Keratinocyte (primary cell): Measurements from ENCODE around the gene UNKL. TPM values are rescaled to one million over a fixed set of nuclear protein-coding genes. Genes with fewer than 3 reads are reported as not detected.

Experiments used
- DNase-seq: peaks from one replicate; pipeline ENCODE4 v3.0.0-alpha.2; 2011; ENCODE audit warnings: low read depth, missing footprints, low spot score
- FAIRE-seq: peaks from 2 replicates; lab custom pipeline; 2011; peaks lifted over from hg19 to GRCh38; lab: Jason Lieb, UNC
- H2AFZ ChIP-seq: 2 replicates; pipeline ENCODE4 v1.6.0; 2012; ENCODE audit warnings: low read length, control low read depth, inconsistent platforms; ENCODE audit not compliant: control insufficient read depth
- H3K27ac ChIP-seq: 2 replicates; pipeline ENCODE4 v1.5.1; 2011; ENCODE audit warnings: low read length; ENCODE audit not compliant: control insufficient read depth, insufficient read depth
- H3K27me3 ChIP-seq: 3 replicates; pipeline ENCODE4 v1.6.0; 2011; ENCODE audit warnings: low read length; ENCODE audit not compliant: control insufficient read depth, insufficient read depth; ENCODE audit errors: extremely low read depth
- H3K36me3 ChIP-seq, 2 experiments: 2 replicates in 1 of 2; 3 replicates in 1 of 2; pipeline ENCODE4 v1.5.1; 2011; ENCODE audit warnings: low read length in 2 of 2, mild to moderate bottlenecking in 1 of 2; ENCODE audit not compliant: control insufficient read depth in 2 of 2, insufficient read depth in 2 of 2; ENCODE audit errors: extremely low read depth in 1 of 2
- H3K4me1 ChIP-seq: 3 replicates; pipeline ENCODE4 v1.5.1; 2011; ENCODE audit warnings: low read length; ENCODE audit not compliant: control insufficient read depth, insufficient read depth; ENCODE audit errors: extremely low read depth
- H3K4me2 ChIP-seq: 3 replicates; pipeline ENCODE4 v1.6.0; 2011; ENCODE audit warnings: low read depth, low read length; ENCODE audit not compliant: control insufficient read depth, insufficient read depth; ENCODE audit errors: extremely low read depth
- H3K4me3 ChIP-seq, 3 experiments: fragments of 200-600 bp in 1 of 3; sonication (generic) in 1 of 3; 2 replicates in 2 of 3; 3 replicates in 1 of 3; pipeline ENCODE4 v1.5.1; 2011 to 2016; ENCODE audit warnings: low read length in 3 of 3, mild to moderate bottlenecking in 3 of 3, control low read depth in 2 of 3, inconsistent platforms in 1 of 3, low read depth in 1 of 3, mixed read lengths in 1 of 3, mixed run types in 1 of 3, moderate library complexity in 1 of 3; ENCODE audit not compliant: control insufficient read depth in 2 of 3, insufficient read depth in 2 of 3; ENCODE audit errors: extremely low read depth in 1 of 3
- H3K79me2 ChIP-seq: 2 replicates; pipeline ENCODE4 v1.6.0; 2012; ENCODE audit warnings: low read length; ENCODE audit not compliant: control insufficient read depth, insufficient read depth
- H3K9ac ChIP-seq: 3 replicates; pipeline ENCODE4 v1.6.0; 2011; ENCODE audit warnings: low read length; ENCODE audit not compliant: control insufficient read depth, insufficient read depth; ENCODE audit errors: extremely low read depth
- H3K9me1 ChIP-seq: 3 replicates; pipeline ENCODE4 v1.6.0; 2011; ENCODE audit warnings: low read length; ENCODE audit not compliant: control insufficient read depth, insufficient read depth; ENCODE audit errors: extremely low read depth
- H3K9me3 ChIP-seq: 2 replicates; pipeline ENCODE4 v1.5.1; 2012; ENCODE audit warnings: low read depth, low read length; ENCODE audit not compliant: control insufficient read depth
- H4K20me1 ChIP-seq: 3 replicates; pipeline ENCODE4 v1.6.0; 2011; ENCODE audit warnings: low read length; ENCODE audit not compliant: control insufficient read depth, insufficient read depth; ENCODE audit errors: extremely low read depth
- CTCF ChIP-seq, 3 experiments: IDR thresholded peaks in 1 of 3; conservative IDR thresholded peaks in 1 of 3; optimal IDR thresholded peaks in 1 of 3; 2 replicates in 2 of 3; 3 replicates in 1 of 3; pipeline versions ENCODE3 to v1.5.1; 2011; ENCODE audit warnings: low read length in 3 of 3, mild to moderate bottlenecking in 3 of 3, moderate library complexity in 2 of 3, control low read depth in 1 of 3, inconsistent platforms in 1 of 3; ENCODE audit not compliant: insufficient read depth in 2 of 3; ENCODE audit errors: extremely low read depth in 1 of 3
- EZH2 ChIP-seq: IDR thresholded peaks from one replicate; pipeline ENCODE4 v1.6.1; 2012; ENCODE audit warnings: inconsistent platforms, mild to moderate bottlenecking, low read length, moderate library complexity
- dilution Hi-C: fragments of 300-500 bp; cut with MboI; formaldehyde crosslinking; loops from one replicate; pipeline ENCODE4 v1.7.0; 2020; ENCODE audit warnings: low sequenced_read_pairs; ENCODE audit not compliant: extremely low pct_ligation_motif_present
- polyA plus RNA-seq, 5 experiments: library from polyadenylated mRNA; depleted of rRNA in 3 of 5; stranded (reverse) in 3 of 5; stranded (forward) in 1 of 5; unstranded in 1 of 5; fragments of >200 nt; gene quantifications; 1 replicate in 1 of 5; 2 replicates in 3 of 5; 3 replicates in 1 of 5; pipeline versions ENCODE4 v1.2.1 to v1.2.3, GENCODE V29; 2011 to 2012; ENCODE audit warnings: missing spikeins in 2 of 5, low read depth in 1 of 5, low replicate concordance in 1 of 5

UNKL gene
- polyA plus RNA-seq, 1 donor (not counting 4 experiments of a cell fraction or from before 2014, with no cell fraction given): 2.3 TPM

DNA sequence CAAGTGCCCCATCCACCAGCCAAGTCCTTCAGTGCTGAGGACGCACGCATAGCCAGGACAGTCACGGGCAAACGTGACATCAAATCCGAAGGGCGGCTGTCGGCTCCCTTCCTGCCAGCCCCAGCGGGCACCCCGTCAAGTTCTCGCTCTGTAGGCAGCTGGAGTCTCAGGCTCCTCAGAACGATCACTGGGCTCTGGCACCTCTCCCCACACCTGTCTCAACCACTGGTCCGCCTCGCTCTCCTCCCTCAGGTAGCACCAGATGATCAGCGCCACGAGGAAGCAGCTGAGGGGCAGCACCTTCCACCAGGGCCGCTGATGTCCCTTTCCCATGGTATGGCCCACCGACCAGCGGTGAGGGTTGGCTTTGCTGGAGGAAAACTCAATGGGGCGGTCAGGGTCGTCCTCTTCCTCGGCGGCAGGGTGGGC is 5.6 kb upstream of the UNKL start:
- no peaks in the 10 kb centered on the region for H3K36me3 ChIP-seq
- peak overlapping the region; percentile 27 for H2AFZ ChIP-seq
- H3K27ac ChIP-seq: peak overlapping the region; percentile 82
- peak overlapping the region; percentile 97 for H3K9ac ChIP-seq
- dilution Hi-C loops: no loop called here
- no peak for FAIRE-seq
- TF ChIP-seq CTCF (optimal IDR thresholded peaks at IDR 0.05 in 1 of 3, IDR thresholded peaks at IDR 0.05 in 1 of 3, conservative IDR thresholded peaks at IDR 0.05 in 1 of 3; ENCODE audit: extremely low read depth in 1 of 3, insufficient read depth in 2 of 3, low read length in 3 of 3) (no peak), EZH2 (no peak)
- H3K4me3 ChIP-seq: peak overlapping the region; percentile 80 to 100 (median 99)
- H4K20me1 ChIP-seq: no peaks in the 10 kb centered on the region
- H3K4me2 ChIP-seq: peak overlapping the region; percentile 100
- H3K9me3 ChIP-seq: no peaks in the 10 kb centered on the region
- no peaks in the 10 kb centered on the region for H3K27me3 ChIP-seq
- peaks cover 27% of the 10 kb centered on the region for H3K79me2 ChIP-seq
- H3K4me1 ChIP-seq: peaks cover 18% of the 10 kb centered on the region
- DNase-seq: no peak
- H3K9me1 ChIP-seq: no peaks in the 10 kb centered on the region

DNA sequence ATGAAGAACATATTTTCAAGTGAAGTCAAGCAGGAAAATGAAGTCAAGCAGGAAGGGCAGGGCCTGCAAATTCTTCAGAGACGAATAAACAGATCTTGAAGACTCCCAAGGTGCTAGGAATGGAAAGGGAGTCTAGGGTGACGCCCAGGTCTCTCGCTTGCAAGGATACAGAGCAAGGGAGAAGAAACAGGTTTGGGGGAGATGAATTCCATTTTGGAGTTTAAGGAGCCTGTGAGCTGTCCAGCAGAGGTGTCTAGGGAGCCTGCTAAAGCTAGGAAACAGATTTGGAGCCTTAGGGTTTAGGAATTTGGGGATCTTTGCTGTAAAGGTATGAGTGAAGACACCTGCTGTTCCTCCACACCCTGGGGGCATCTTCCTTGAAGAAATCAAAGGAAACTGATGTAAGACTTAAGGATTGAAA is 2.0 kb upstream of the UNKL start:
- peaks cover 27% of the 10 kb centered on the region for H3K79me2 ChIP-seq
- peak overlapping the region; percentile 67 for H3K4me2 ChIP-seq
- H4K20me1 ChIP-seq: no peaks in the 10 kb centered on the region

More for the DNA sequence above, 2.0 kb upstream of the UNKL start:
- peaks cover 20% of the 10 kb centered on the region for H3K4me1 ChIP-seq
- no peaks in the 10 kb centered on the region for H3K9me1 ChIP-seq
- H3K9ac ChIP-seq: no peak overlapping the region
- H3K4me3 ChIP-seq: peak overlapping the region in 1 of 3 experiments; percentile 4
- TF ChIP-seq EZH2: no peak
- no peak for TF ChIP-seq CTCF (optimal IDR thresholded peaks at IDR 0.05 in 1 of 3, IDR thresholded peaks at IDR 0.05 in 1 of 3, conservative IDR thresholded peaks at IDR 0.05 in 1 of 3; ENCODE audit: extremely low read depth in 1 of 3, insufficient read depth in 2 of 3, low read length in 3 of 3)
- dilution Hi-C loops: no loop called here
- H2AFZ ChIP-seq: no peak overlapping the region
- H3K27ac ChIP-seq: peak overlapping the region; percentile 17
- H3K27me3 ChIP-seq: no peaks in the 10 kb centered on the region
- no peaks in the 10 kb centered on the region for H3K9me3 ChIP-seq
- DNase-seq: peak; percentile 17
- FAIRE-seq: no peak
- no peaks in the 10 kb centered on the region for H3K36me3 ChIP-seq
